ENCODE data around the gene TMEM74B.
"Not testable (repeated sequence)": the region's sequence is repeated elsewhere in the genome, so short reads cannot be mapped to it uniquely, and the experiment has no call there.

Gene TMEM74B

GRCh38 chr20:1184638-1185315, at the start of gene TMEM74B:
Gene TMEM74B (minus strand): TSS chr20:1184981. CDS start chr20:1183801, 1,180 bp downstream.
- no peak for DNase-seq (ENCODE audit: low read depth in 2 of 2)

GRCh38 chr20:1232286-1233111, 47.7 kb upstream of the TMEM74B start:
- DNase-seq (ENCODE audit: low read depth in 2 of 2), result no peak

GRCh38 chr20:1229541-1229940, 44.8 kb upstream of the TMEM74B start:
- no peak for DNase-seq (ENCODE audit: low read depth in 2 of 2)

GRCh38 chr20:1225783-1226654, 41.2 kb upstream of the TMEM74B start, which contains the start of gene RAD21L1:
Gene RAD21L1 (plus strand): TSS chr20:1226044. CDS start chr20:1228454, 2,410 bp downstream.
- peak; percentile 61 to 74 for DNase-seq (ENCODE audit: low read depth in 2 of 2)

GRCh38 chr20:1225263-1225782, 40.5 kb upstream of the TMEM74B start:
- no peak for DNase-seq (ENCODE audit: low read depth in 2 of 2)

GRCh38 chr20:1224205-1224890, 39.6 kb upstream of the TMEM74B start:
- DNase-seq (ENCODE audit: low read depth in 2 of 2), result no peak

GRCh38 chr20:1222750-1223149, 38.0 kb upstream of the TMEM74B start:
- DNase-seq (ENCODE audit: low read depth in 2 of 2), result not testable (repeated sequence)

GRCh38 chr20:1216527-1217427, 32.0 kb upstream of the TMEM74B start:
- not testable (repeated sequence) for DNase-seq (ENCODE audit: low read depth in 2 of 2)

- DNase-seq (ENCODE audit: low read depth in 2 of 2), result peak in 1 of 2 donors; percentile 24
These were observed 30.8 kb upstream of the TMEM74B start for GRCh38 chr20:1215386-1216170.

GRCh38 chr20:1214838-1215261, 30.1 kb upstream of the TMEM74B start:
- DNase-seq (ENCODE audit: low read depth in 2 of 2), result no peak

- peak; percentile 12 to 40 for DNase-seq (ENCODE audit: low read depth in 2 of 2)
These were observed 28.0 kb upstream of the TMEM74B start for GRCh38 chr20:1212607-1213396.

GRCh38 chr20:1212023-1212422, 27.2 kb upstream of the TMEM74B start:
- no peak for DNase-seq (ENCODE audit: low read depth in 2 of 2)

- no peak for DNase-seq (ENCODE audit: low read depth in 2 of 2)
These were observed 25.7 kb upstream of the TMEM74B start for GRCh38 chr20:1210501-1210900.

GRCh38 chr20:1209447-1210387, 24.9 kb upstream of the TMEM74B start:
- DNase-seq (ENCODE audit: low read depth in 2 of 2), result no peak

GRCh38 chr20:1207293-1207878, 22.6 kb upstream of the TMEM74B start:
- DNase-seq (ENCODE audit: low read depth in 2 of 2), result no peak

- DNase-seq (ENCODE audit: low read depth in 2 of 2), result no peak
These were observed 21.8 kb upstream of the TMEM74B start for GRCh38 chr20:1206366-1207148.
